ENCODE measurements around the gene FRMD4A.

The FRMD4A gene

DNA sequence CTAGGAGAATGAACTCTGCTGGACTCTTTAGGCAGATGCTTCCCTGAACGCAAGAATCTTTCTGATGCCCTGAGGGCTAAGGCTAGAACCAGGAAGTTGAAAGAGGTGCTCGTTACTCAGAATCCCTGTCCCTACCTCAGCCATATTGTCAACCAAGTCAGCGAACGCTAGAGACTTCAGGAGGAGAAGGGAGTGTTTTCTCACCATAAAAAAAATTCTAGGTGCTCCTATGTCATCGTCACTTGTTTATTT, 384.6 kb downstream of the FRMD4A start:
- DNase-seq (ENCODE audit: low spot score): peak; percentile 22

DNA sequence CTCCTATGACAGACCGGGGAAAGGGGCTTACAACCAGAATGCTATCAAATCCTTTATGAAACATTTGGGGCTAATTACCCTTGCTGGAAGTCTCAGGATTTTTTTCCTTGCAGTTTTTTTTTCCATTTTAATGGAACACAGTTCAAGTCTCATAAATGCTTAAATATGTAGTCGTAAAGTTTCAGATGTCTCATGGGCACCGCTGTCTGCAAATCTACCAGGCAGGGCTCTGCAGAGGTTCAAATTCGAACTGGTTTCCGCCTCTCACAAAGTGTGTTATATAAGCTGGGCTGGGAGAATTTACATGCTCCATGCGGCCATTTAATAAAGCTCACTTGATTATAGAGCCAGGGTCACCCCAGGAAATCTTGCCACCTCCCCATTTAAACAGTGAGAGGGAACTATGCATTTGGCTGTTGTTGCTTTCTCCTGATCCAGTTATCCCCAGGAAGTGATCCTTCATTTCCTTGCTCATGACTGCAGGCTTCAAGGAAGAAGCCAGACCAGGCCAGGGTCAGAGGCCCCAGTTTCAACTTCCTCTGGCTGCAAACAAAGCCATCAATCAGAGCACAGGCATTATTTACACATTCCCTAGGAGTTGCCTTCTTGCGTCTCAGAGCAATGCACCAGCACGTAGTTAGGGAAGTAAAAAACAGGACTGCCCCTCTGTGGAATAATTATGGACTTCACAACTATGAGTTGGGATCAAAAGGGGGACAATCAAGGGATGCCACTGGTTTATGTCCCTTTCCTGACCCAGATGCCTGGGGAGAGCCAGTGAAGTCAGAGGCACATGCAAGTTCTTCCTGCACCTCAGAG, 385.1 kb downstream of the FRMD4A start:
- peak; percentile 33 for DNase-seq (ENCODE audit: low spot score)

DNA sequence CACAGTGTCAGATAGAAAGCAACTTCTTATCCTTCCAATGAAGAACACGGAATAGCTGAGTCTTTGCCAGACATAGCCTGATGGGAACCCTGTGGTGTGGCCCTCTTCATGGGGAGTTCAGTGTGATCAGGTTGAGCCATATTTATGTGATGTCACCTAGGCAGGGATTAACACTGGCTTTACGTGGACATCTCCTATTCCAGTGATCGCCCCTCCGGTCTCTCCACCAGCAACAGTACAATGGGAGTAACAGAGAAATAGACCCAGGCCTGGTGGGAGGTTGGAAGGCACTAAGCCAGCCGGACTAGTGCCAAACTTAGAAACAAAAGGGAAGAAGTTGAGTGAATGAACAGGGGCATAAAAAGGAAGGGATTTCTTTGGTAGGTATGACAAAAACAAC, 385.9 kb downstream of the FRMD4A start:
- no peak for DNase-seq (ENCODE audit: low spot score)

DNA sequence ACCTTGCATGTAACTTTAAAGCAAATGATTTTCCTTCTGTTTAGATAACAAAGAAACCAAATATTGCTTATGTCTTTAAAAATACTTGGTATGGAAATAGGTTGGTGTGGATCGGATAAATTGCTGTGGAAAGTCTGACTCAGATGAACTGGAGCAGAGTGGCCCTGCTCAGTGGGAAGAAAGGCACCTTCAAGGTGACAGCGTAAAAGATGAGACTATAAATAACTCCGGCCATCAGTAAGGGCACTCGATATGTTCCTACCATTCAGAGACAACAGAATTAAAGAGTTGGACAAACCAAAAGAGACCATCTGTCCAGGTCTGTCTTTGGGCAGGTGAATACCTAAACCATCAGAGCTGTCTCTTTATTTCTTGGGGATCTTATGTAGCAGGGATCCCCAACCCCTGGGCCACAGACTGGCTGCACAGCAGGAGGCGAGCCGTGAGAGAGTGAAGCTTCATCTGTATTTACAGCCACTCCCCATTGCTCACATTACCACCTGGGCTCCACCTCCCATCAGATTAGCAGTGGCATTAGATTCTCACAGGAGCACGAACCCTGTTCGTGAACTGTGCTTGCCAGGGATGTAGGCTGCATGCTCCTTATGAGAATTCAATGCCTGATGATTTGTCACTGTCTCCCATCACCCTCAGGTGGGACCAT, 386.9 kb downstream of the FRMD4A start:
- DNase-seq (ENCODE audit: low spot score): no peak

DNA sequence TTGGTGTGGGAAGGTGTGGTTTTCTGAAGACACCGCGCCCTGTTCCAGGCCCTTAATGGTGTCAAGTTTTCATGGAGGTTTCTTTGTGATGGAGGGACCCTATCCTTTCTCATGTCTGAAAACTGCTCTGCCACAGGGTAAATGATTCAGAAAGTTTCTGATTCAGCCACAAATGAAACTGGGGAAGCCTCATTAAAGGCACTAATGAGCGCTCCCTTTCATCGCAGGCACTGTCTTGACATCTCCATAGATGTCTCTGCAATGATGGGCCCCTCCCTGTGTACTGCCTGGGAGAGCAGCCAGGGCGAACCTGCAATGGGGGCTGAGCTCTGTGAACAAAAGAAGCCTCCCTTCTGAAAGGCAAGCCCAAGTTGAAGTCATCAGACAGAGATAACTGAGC, 388.7 kb downstream of the FRMD4A start:
- DNase-seq (ENCODE audit: low spot score): no peak

DNA sequence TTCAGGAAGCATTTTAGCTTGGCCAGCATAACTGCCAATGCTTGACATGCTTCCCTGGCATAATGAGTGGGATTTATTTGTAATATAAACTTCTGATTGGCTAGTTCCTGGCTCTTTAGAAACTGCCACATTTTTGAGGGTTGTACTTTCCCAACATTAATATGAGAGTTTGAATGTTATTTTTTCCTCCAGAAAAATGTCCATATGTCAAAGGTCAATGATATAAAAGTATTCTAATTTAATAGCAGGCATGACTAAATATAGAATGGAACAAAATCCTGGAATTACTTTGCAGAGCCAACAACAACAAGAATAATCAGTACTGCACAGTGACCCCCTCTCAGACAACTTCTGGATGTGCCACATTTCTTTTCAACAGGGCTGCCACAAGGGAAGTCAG, 391.3 kb downstream of the FRMD4A start:
- DNase-seq (ENCODE audit: low spot score): no peak

DNA sequence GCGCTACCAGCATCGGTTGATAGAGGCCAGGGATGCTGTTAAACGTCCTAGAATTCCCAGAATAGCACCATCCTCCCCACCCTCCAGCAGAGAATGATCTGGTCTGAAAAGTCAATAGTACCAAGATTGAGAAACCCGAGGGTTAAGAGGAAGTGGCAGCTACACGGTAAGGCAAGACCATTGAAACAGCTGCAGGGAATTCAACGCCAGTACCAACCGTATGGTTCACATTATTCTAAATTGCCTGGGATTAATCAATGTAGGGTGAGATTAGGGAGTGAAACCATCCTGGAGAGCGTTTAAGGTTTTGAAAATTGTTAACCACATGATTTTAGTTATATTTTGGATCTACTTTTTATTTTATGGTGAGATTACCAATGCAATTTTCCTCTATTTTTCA, 391.8 kb downstream of the FRMD4A start:
- no peak for DNase-seq (ENCODE audit: low spot score)

DNA sequence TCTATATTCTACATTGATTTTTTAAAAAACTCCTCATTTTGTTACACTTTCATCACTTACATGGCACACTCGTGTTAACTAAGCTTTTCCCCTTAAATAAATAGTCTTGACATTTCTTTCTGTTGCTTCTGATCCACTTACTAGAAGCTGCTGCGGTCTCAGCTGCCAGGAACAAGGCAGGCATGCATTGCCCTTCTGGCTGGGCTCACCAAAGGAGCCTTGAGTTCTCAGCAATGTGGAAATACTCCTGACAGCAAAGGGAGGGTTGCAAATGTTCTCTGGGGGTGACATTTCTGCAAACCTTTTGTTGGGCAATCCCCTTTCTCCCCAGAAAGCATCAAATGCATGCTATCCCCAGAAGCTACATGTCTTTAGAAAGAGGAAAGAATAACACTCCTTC, 393.9 kb downstream of the FRMD4A start:
- no peak for DNase-seq (ENCODE audit: low spot score)

DNA sequence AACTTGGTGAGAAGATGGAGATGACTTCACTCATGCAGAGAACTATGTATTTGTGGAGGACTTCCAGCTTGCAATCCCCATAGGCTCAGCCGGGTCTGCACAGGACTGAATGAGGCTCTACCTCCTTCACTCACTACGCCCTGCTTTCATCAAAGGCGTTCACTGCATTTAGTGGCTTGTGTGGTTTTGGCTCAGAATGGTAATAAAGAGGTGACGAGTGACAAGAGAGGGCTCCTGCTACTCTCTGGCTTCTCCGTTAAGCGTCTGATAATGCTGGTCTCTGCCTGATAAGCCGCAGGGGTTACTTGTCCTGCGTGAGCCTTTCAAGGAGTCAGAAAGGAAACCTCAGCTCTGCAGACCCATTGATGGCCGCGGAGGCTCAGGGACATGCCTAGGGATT, 400.6 kb downstream of the FRMD4A start:
- DNase-seq (ENCODE audit: low spot score): no peak

DNA sequence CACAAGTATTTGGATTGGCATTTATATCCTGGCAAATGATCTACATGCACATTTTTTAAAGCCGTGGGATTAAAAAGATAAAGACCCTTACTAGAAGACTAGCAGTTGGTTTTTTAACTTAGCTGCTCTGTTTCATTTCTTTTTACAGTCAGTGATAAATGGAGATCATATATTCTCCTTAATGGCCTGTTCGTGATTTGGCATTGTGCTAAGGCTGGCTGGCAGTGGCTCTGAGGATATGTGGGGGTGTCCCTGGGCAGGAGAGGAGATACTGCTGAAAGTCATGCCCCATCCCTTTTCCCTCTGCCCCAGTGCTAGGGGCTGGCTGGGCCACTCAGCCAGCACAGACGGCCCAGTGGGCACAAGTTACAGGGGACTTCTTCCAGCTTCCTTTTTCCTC, 402.3 kb downstream of the FRMD4A start:
- DNase-seq (ENCODE audit: low spot score): no peak

DNA sequence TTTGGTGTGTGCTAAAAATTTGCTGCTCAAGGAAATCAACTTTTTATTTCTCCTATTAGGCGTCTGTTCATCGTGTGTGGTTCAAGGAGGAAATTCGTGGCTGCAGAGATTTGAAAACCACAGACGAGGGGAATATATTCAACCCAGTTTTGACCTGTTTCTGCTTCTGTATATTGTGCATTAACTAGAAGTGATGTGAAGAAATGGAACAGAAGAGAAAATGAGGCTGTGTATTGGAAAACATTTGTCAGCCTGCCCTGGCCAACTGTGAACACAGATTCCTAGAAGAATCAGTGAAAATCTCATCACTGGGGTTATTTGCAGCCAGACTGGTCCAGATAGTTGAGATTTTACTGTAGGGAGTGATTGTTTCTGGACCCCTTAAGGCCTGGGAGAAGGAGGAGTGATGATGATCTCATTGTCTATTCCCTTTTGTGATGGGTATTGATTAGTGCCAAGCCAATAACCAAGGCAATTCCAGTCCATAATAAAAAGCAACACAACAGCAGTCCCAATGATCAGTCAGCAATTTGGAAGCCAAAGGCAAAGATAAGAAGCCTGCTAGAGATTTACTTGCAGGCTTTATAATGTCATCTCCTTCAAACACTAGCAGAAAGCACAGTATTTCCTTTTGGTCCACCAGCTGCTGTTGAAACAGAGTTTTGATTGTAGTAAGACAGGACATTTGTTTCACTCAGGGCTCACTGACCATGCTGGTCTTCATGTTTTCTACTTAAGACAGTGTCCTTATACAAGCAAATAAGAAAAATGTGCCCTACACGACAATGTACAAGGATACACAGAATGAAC, 404.5 kb downstream of the FRMD4A start:
- DNase-seq (ENCODE audit: low spot score): no peak

DNA sequence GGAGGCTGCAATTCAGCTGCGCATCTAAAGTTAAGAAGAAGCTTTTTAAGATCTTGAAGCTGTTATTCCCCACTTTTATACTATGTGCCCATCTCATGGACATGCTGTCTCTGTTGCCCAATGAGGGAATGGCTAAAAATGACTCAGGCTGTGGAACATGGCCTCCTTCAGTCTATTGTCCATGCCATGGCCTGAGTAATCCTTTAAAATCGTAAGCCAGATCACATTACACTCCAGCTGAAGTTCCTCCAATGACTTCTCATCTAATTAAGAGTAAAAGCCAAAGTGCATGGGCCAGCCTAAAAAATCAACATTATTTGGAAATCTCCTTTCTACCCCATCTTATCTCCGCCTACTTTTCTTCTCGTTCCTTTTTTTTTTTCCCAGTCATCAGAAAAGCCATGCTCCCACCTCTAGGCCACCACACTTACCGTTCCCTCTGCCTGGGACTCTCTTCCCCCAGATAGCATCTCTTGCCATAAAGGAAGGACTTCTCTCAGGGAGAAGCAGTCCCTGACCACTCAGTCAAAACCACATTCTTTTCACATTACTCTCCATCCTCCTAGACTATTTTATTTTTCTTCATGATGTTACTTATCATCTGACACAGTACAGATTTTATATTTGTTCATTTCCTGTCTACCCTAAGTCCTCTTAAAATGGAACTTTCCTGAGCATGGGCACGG, 406.5 kb downstream of the FRMD4A start:
- peak; percentile 88 for DNase-seq (ENCODE audit: low spot score)

DNA sequence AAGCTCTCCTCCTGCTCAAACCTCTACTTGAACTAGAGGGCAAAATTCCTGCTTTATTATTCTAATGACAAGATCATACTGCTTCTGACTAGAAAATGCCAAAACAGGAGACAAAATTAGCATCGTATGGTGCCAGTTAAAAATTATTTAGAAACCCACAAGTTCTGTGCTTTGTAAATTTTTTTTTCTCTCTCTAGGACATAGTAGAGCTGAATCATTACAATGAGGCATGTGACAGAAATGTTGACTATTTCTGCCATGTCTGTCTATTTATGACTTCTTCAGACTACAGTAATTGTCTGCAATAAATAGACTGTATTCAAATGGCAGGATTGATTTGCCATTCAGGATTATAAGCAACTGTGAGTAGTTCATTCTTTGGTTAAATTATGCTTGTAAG, 408.1 kb downstream of the FRMD4A start:
- peak; percentile 46 for DNase-seq (ENCODE audit: low spot score)

DNA sequence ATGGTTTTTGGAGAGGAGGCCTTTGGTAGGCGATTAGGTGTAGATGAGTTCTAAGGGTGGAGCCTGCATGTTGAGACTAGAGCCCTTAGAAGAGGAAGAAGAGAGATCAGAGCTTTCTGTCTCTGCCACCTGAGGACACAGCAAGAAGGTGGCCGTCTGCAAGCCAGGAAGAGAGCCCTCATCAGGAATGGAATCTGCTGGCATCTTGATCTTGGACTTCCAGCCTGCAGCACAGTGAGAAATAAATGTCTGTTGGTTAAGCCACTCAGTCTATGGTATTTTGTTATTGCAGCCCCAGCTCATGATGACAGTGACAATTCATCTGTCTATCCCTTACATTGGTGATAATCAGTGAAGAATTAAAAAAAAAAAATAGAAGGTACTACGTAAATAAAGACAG, 408.8 kb downstream of the FRMD4A start:
- DNase-seq (ENCODE audit: low spot score): no peak

DNA sequence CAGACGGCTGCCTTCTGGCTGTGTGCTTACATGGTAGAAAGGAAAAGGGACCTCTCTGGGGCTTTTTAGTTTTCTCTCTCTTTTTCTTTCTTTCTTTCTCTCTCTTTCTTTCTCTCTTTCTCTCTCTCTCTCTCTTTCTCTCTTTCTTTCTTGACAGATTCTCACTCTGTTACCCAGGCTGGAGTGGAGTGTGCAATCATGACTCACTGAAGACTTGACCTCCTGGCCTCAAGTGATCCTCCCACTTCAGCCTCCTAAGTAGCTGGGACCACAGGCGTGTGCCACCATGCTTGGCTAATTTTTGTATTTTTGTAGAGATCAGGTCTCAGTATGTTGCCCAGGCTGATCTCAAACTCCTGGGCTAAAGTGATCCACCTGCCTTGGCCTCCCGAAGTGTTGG, 409.6 kb downstream of the FRMD4A start:
- peak; percentile 38 for DNase-seq (ENCODE audit: low spot score)

DNA sequence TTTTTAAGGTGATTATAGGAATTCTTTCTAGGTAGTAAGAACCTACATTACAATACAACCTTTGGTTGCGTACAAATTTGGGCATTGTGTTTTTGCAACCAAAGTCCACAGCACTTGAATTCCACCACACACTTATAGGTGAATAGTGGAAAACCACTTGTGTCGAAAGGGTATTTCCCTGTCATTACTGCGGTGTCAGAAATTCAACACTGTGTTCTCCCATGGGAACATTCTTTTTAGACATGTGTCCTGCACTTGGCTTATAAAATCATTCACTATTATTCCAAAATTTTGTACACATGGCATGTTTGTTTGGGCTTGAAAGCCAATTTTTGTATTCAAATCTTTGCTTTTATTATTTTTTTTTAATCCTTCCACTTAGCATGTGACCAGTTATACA, 410.3 kb downstream of the FRMD4A start:
- DNase-seq (ENCODE audit: low spot score): no peak

DNA sequence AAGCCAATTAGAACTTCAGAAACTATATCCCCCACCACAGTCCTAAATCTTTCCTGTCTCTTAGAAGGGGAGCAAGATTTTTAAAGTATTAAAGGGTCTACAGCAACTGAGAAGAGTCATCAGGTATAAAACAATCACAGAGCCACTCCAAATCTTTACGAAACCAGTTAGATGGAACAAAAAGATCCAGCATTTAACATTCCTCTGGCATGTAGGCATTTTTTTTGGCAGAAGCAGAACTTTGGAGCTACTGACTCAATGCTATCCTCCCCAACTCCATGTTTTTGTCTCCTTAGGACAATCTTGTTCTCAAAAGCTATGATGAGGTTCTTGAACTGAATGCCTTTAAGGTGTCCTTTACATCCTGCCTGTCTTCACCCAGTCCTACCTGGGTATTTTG, 410.7 kb downstream of the FRMD4A start:
- DNase-seq (ENCODE audit: low spot score): no peak

DNA sequence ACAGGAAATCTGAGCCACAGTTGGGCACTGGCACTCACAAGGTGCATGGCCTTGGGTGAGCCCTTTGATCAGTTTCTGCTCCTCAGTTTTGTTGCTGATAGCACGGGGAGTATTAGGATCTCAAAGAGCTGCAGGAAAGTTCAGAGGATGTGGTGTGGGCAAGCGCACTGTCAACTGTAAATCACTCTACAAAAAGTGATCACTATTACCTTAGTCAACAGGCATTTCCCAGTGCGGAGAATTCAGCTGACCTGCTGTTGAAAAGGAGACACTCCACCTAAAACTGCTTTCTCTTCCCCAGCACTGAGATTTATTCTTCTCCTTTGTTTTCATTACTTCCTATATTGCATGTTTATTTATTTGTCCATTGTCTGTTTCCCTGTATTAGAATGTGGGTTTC, 412.9 kb downstream of the FRMD4A start:
- no peak for DNase-seq (ENCODE audit: low spot score)

DNA sequence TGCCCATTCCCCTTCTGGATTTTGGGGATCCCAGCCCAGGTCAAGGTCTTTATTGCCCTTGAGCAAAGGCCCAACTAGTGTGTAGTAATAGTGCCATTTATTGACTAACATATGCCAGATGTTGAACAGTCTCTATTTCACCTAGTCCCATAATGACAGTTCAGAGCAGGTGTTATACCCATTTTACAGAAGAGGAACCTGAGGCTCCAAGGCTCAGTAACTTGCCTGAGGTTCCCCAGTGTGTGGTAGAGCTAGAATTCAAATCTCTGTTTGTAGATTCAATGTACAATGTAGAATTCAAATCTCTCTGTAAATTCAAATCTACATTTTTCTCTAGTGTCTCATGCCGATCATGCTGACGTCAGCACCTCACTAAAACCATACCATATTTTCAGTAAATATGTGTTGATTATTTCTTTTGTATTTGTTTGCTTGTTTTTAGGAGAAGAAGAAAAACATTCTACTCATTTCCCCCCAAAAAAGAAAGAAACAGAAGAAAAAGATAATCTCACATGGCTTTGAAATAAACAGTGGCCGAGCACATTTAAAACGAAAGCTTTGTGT, 414.3 kb downstream of the FRMD4A start:
- DNase-seq (ENCODE audit: low spot score): no peak

DNA sequence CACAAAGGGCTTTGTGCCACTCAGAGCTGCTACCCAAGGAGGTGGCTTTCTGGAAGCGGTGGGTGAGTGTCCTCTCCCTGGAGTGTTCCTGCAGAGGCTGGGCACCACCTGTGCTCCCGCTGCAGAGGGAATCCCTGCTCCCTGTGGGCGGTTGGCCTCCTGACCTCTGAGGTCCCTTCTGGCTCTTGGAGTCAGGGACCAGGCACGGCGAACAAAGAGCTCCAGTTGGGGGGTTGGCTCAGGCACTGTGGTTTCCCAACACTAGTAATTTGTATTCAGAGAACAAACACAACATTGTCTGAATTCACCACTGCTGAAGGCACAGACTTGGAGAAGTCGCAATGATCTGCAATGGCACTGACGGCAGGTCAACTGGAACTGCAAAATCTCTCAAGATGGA, 415.0 kb downstream of the FRMD4A start:
- DNase-seq (ENCODE audit: low spot score): no peak

DNA sequence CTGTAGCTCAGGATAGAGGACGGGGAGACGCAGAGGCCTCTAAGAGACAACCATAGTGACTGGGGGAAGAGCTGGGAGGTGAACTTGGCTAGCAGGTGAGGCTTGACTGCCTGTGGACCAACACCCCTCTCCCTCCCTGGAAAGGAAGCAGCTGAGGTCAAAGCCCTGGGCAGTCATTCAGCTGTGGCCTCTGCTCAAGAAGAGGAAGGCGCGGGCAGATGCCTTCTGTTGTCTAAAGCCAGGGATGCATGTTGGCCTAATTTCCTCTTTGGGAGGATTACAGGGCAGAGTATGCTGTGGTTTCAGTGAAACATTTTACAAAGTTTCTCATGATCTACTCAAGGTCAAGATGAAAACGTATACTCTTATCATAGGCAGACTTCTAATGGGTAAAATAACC, 416.8 kb downstream of the FRMD4A start:
- DNase-seq (ENCODE audit: low spot score): peak; percentile 64

DNA sequence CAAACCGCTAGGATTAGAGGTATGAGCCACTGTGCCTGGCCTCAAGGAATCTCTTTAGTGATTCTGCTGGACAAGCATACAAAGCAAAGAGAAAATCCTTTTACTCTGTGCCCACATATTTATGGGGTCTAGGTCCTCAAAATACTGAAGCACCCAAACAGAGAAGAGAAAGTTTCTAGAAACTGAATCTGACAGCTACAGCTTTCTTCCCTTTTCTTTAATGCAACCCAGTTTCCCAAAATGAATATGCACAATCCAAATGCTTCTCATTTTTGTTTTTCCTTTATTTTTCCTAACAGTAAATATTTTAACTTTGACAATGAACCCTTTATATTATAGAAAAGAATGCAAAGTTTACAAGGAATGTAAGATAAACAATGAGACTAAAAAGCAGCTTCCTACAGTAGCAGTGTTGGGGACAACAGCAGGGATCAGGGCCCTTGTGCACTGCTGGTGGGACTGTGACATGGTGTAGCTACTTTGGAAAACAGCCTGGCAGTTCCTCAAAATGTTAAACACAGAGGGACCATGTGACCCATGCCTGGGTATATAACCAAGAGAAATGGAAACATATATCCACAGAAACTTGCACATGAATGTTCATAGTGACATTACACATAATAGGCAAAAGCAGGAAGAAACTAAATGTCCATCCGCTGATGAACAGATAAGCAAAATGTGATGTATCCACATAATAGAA, 418.8 kb downstream of the FRMD4A start:
- no peak for DNase-seq (ENCODE audit: low spot score)
